Neural progenitor cell (in vitro differentiated cells): ENCODE measurements around the gene CCL20. TPM values are rescaled to one million over a fixed set of nuclear protein-coding genes. Genes with fewer than 3 reads are reported as not detected.

Experiments
- DNase-seq: peaks from one replicate; pipeline ENCODE4 v3.0.0-alpha.2; 2016; ENCODE audit warnings: low spot score
- H2AFZ ChIP-seq: fragments of 200-600 bp; sonication (generic); replicated peaks from 2 replicates; pipeline ENCODE4 v1.6.1; 2016; ENCODE audit warnings: antibody characterized with exemption
- H3F3A ChIP-seq: fragments of 200-600 bp; sonication (generic); 2 replicates; pipeline ENCODE4 v1.6.1; 2016; ENCODE audit warnings: antibody characterized with exemption, low read depth
- H3K27ac ChIP-seq: fragments of 200-600 bp; sonication (generic); 2 replicates; pipeline ENCODE4 v1.5.1; 2016; ENCODE audit warnings: mild to moderate bottlenecking
- H3K27me3 ChIP-seq: fragments of 200-600 bp; sonication (generic); 2 replicates; pipeline ENCODE4 v1.6.1; 2016; ENCODE audit warnings: mild to moderate bottlenecking, moderate library complexity
- H3K36me3 ChIP-seq: fragments of 200-600 bp; sonication (generic); 2 replicates; pipeline ENCODE4 v1.5.1; 2016
- H3K4me1 ChIP-seq: fragments of 200-600 bp; sonication (generic); 2 replicates; pipeline ENCODE4 v1.6.1; 2016; ENCODE audit warnings: mixed run types
- H3K4me2 ChIP-seq: fragments of 200-600 bp; sonication (generic); 2 replicates; pipeline ENCODE4 v1.6.1; 2016
- H3K4me3 ChIP-seq: fragments of 200-600 bp; sonication (generic); 2 replicates; pipeline ENCODE4 v1.5.1; 2016
- H3K79me2 ChIP-seq: fragments of 200-600 bp; sonication (generic); 2 replicates; pipeline ENCODE4 v1.6.1; 2016; ENCODE audit warnings: low read depth
- H3K9ac ChIP-seq: fragments of 200-600 bp; sonication (generic); 2 replicates; pipeline ENCODE4 v1.6.1; 2016
- H3K9me3 ChIP-seq: fragments of 200-600 bp; sonication (generic); 2 replicates; pipeline ENCODE4 v1.5.1; 2016; ENCODE audit warnings: low read depth
- H4K20me1 ChIP-seq: fragments of 200-600 bp; sonication (generic); 2 replicates; pipeline ENCODE4 v1.6.1; 2016; ENCODE audit warnings: low read depth
- H3K27ac Mint-ChIP-seq: 3 replicates; pipeline ENCODE4 v1.8.0; 2021; ENCODE audit warnings: mixed read lengths
- H3K27me3 Mint-ChIP-seq: 2 replicates; pipeline ENCODE4 v1.8.0; 2022; ENCODE audit warnings: low read depth, mild to moderate bottlenecking, inconsistent platforms, moderate library complexity, mixed read lengths; ENCODE audit not compliant: insufficient read depth
- H3K36me3 Mint-ChIP-seq: 3 replicates; pipeline ENCODE4 v1.8.0; 2021; ENCODE audit warnings: mixed read lengths
- H3K4me1 Mint-ChIP-seq: 3 replicates; pipeline ENCODE4 v1.8.0; 2021; ENCODE audit warnings: mixed read lengths
- H3K4me3 Mint-ChIP-seq: 3 replicates; pipeline ENCODE4 v1.8.0; 2021; ENCODE audit warnings: mild to moderate bottlenecking, moderate library complexity, mixed read lengths
- H3K9me3 Mint-ChIP-seq: 3 replicates; pipeline ENCODE4 v1.8.0; 2020; ENCODE audit warnings: mixed read lengths
- EZH2 ChIP-seq: fragments of 200-600 bp; sonication (generic); IDR thresholded peaks from 2 replicates; pipeline ENCODE4 v1.6.1; 2017; ENCODE audit warnings: antibody characterized with exemption, mild to moderate bottlenecking, moderate library complexity
- EZH2phosphoT487 ChIP-seq: fragments of 200-600 bp; sonication (generic); IDR thresholded peaks from 2 replicates; pipeline ENCODE4 v1.6.1; 2017; ENCODE audit warnings: antibody characterized with exemption
- small RNA-seq: library from RNA; depleted of rRNA; stranded (forward); fragments of <200 nt; gene quantifications from one replicate; pipeline ENCODE3, GENCODE V24; 2015
- total RNA-seq: library from RNA; depleted of rRNA; stranded (reverse); fragments of >200 nt; gene quantifications from 2 replicates; pipeline ENCODE4 v1.2.3, GENCODE V29; 2015; ENCODE audit warnings: low replicate concordance
- TF ChIP-seq, protein P1 (sequence below): fragments of 200-600 bp; sonication (generic); IDR thresholded peaks from 2 replicates; pipeline ENCODE4 v1.5.1; 2017; ENCODE audit warnings: antibody characterized with exemption, mild to moderate bottlenecking

Gene CCL20
- total RNA-seq, 1 donor from 2014 or later, result not detected

DNA sequence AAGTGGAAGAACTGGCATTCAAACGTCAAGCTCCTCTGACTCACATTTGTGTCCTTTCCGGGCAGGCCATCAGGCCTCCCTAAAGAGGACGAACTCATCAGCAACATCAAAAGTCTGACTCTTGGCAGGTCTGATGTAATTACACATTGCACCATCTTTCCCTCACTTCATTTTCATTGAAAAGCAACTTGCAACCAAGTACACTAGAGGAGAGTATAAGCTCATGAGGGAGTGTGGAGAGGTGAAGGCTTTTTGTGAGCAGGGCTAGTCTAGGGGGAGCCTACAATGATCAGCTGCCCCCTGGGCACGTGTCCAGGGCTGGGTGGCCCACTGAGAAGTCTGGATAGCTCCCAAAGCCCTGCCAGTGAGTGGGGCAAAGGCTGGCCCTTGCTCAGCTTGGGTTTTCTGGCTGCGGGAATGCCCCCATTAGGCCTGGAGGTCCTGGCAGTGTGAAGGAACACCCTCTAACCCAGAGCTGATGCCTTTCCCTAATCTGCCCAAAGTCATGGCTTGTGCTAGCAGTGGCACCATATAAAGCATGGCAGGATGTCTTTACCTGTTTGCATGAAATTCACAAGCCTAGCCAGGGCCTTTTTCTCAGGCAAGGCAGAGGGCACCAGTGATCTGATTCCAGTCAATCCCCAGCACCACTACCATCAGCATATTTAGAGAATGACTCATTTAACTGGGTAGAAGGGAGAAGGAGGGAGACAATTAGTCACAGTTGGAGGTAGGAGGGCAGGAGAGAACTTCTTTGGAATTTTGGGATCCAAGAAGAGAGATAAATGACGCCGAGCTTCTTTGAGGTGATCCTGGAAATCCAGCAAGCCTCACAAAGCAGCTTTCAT lies 49.3 kb downstream of the CCL20 start:
- Histone ChIP-seq H3K9ac (no peak overlapping the region), H3K36me3 (no peaks in the 10 kb centered on the region), H3K4me1 (no peaks in the 10 kb centered on the region), H3K4me3 (no peak overlapping the region), H3K79me2 (no peaks in the 10 kb centered on the region), H3K9me3 (no peaks in the 10 kb centered on the region), H3K4me2 (no peak overlapping the region), H3F3A (no peaks in the 10 kb centered on the region), H3K27ac (no peak overlapping the region), H4K20me1 (no peaks in the 10 kb centered on the region), H2AFZ (no peak overlapping the region), H3K27me3 (no peaks in the 10 kb centered on the region)
- TF ChIP-seq EZH2 (no peak), EZH2phosphoT487 (no peak)
- TF ChIP-seq, protein P1, sequence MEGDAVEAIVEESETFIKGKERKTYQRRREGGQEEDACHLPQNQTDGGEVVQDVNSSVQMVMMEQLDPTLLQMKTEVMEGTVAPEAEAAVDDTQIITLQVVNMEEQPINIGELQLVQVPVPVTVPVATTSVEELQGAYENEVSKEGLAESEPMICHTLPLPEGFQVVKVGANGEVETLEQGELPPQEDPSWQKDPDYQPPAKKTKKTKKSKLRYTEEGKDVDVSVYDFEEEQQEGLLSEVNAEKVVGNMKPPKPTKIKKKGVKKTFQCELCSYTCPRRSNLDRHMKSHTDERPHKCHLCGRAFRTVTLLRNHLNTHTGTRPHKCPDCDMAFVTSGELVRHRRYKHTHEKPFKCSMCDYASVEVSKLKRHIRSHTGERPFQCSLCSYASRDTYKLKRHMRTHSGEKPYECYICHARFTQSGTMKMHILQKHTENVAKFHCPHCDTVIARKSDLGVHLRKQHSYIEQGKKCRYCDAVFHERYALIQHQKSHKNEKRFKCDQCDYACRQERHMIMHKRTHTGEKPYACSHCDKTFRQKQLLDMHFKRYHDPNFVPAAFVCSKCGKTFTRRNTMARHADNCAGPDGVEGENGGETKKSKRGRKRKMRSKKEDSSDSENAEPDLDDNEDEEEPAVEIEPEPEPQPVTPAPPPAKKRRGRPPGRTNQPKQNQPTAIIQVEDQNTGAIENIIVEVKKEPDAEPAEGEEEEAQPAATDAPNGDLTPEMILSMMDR, result no peak
- no peak for DNase-seq
- H3K36me3 Mint-ChIP-seq, result no peaks in the 10 kb centered on the region
- no peak overlapping the region for H3K27ac Mint-ChIP-seq
- peaks cover 9% of the 10 kb centered on the region for H3K4me1 Mint-ChIP-seq
- peaks cover 4% of the 10 kb centered on the region for H3K27me3 Mint-ChIP-seq
- no peak overlapping the region for H3K4me3 Mint-ChIP-seq
- no peaks in the 10 kb centered on the region for H3K9me3 Mint-ChIP-seq

GRCh38 chr2:227864161-227864756 lies 50.6 kb downstream of the CCL20 start:
- no peaks in the 10 kb centered on the region for H3K27me3 ChIP-seq
- no peak overlapping the region for H3K4me2 ChIP-seq
- TF ChIP-seq, protein P1, result no peak
- no peak overlapping the region for H3K4me3 ChIP-seq
- H3K4me1 ChIP-seq, result no peaks in the 10 kb centered on the region
- no peak overlapping the region for H3K9ac ChIP-seq
- no peaks in the 10 kb centered on the region for H3K9me3 Mint-ChIP-seq
- no peak overlapping the region for H3K27ac ChIP-seq
- H3F3A ChIP-seq, result no peaks in the 10 kb centered on the region
- peaks cover 4% of the 10 kb centered on the region for H3K27me3 Mint-ChIP-seq
- no peak overlapping the region for H3K4me3 Mint-ChIP-seq
- no peak overlapping the region for H2AFZ ChIP-seq
- H3K79me2 ChIP-seq, result no peaks in the 10 kb centered on the region
- no peak for DNase-seq
- H3K9me3 ChIP-seq, result no peaks in the 10 kb centered on the region
- H3K4me1 Mint-ChIP-seq, result peaks cover 9% of the 10 kb centered on the region
- no peaks in the 10 kb centered on the region for H4K20me1 ChIP-seq
- H3K27ac Mint-ChIP-seq, result no peak overlapping the region
- no peaks in the 10 kb centered on the region for H3K36me3 Mint-ChIP-seq
- no peaks in the 10 kb centered on the region for H3K36me3 ChIP-seq

- Histone ChIP-seq H2AFZ (no peak overlapping the region), H3K27me3 (no peaks in the 10 kb centered on the region), H4K20me1 (no peaks in the 10 kb centered on the region), H3K4me1 (no peaks in the 10 kb centered on the region), H3K27ac (no peak overlapping the region), H3K36me3 (no peaks in the 10 kb centered on the region), H3K9me3 (no peaks in the 10 kb centered on the region), H3F3A (no peaks in the 10 kb centered on the region), H3K4me3 (no peak overlapping the region), H3K79me2 (no peaks in the 10 kb centered on the region), H3K4me2 (no peak overlapping the region), H3K9ac (no peak overlapping the region)
- no peak overlapping the region for H3K27ac Mint-ChIP-seq
- H3K4me3 Mint-ChIP-seq, result no peak overlapping the region
- DNase-seq, result no peak
- no peaks in the 10 kb centered on the region for H3K36me3 Mint-ChIP-seq
- no peak for TF ChIP-seq EZH2
- no peak for TF ChIP-seq EZH2phosphoT487
- TF ChIP-seq, protein P1, result no peak
- peaks cover 9% of the 10 kb centered on the region for H3K4me1 Mint-ChIP-seq
- H3K27me3 Mint-ChIP-seq, result peaks cover 4% of the 10 kb centered on the region
- H3K9me3 Mint-ChIP-seq, result no peaks in the 10 kb centered on the region
These were observed 51.6 kb downstream of the CCL20 start for GRCh38 chr2:227865291-227865690.

Small RNA genes within 50 kb of the gene (small RNA-seq; reads per million reads assigned to genes)
- not detected for gene SNRPGP8

Other genes with a start within 250 kb of the CCL20 start
- not detected in 2 replicates for gene SCYGR2, start 214.9 kb upstream of the CCL20 start, total RNA-seq
- gene SCYGR3, start 199.0 kb upstream of the CCL20 start, total RNA-seq, result not detected in 2 replicates
- gene SCYGR4, start 196.3 kb upstream of the CCL20 start, total RNA-seq, result not detected in 2 replicates
- gene SCYGR5, start 147.0 kb upstream of the CCL20 start, total RNA-seq, result not detected in 2 replicates
- gene SLC19A3, start 95.8 kb upstream of the CCL20 start, total RNA-seq, result 0.96 and 1.6 TPM in 2 replicates
- gene SCYGR6, start 89.1 kb upstream of the CCL20 start, total RNA-seq, result not detected in 2 replicates
- gene SCYGR7, start 85.5 kb upstream of the CCL20 start, total RNA-seq, result not detected in 2 replicates
- not detected in 2 replicates for gene SCYGR8, start 67.9 kb upstream of the CCL20 start, total RNA-seq
- not detected in 2 replicates for gene DAW1, start 57.8 kb downstream of the CCL20 start, total RNA-seq